C4-2B (cell line): Measurements from ENCODE around the gene PTDSS2.

ENCODE experiments used
- H3K27ac ChIP-seq: fragments of 450-650 bp; 2 replicates; pipeline ENCODE4 v1.5.1; 2017
- ZFX ChIP-seq: fragments of 450-650 bp; IDR thresholded peaks from 2 replicates; pipeline ENCODE4 v1.6.1; 2017
- TF ChIP-seq, protein P1 (sequence below): fragments of 450-650 bp; conservative IDR thresholded peaks from 2 replicates; pipeline ENCODE4 v1.5.1; 2017; ENCODE audit warnings: mild to moderate bottlenecking

The PTDSS2 gene

DNA sequence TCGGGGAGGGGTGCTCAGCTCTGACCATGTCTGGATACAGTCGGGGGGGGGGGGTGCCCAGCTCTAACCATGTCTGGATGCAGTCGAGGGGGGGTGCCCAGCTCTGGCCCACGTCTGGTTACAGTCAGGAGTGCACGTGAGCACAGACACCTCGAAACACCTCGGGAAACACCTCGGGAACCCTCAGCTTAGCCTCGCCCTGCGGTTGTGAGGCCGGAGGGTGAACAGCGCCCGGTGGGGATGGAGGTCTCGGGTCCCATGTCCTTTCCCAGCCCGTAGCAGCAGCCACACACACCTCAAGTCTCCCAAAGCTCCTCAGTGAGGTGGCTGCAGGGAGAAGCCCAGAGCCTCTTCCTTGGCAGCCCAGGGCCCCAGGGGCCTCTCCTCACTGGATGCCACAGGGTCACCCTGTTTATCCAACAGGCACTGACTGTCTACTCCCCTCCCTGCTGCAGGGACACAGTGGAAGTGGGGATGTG is 37.4 kb upstream of the PTDSS2 start:
- no peak overlapping the region for H3K27ac ChIP-seq
- TF ChIP-seq, protein P1, sequence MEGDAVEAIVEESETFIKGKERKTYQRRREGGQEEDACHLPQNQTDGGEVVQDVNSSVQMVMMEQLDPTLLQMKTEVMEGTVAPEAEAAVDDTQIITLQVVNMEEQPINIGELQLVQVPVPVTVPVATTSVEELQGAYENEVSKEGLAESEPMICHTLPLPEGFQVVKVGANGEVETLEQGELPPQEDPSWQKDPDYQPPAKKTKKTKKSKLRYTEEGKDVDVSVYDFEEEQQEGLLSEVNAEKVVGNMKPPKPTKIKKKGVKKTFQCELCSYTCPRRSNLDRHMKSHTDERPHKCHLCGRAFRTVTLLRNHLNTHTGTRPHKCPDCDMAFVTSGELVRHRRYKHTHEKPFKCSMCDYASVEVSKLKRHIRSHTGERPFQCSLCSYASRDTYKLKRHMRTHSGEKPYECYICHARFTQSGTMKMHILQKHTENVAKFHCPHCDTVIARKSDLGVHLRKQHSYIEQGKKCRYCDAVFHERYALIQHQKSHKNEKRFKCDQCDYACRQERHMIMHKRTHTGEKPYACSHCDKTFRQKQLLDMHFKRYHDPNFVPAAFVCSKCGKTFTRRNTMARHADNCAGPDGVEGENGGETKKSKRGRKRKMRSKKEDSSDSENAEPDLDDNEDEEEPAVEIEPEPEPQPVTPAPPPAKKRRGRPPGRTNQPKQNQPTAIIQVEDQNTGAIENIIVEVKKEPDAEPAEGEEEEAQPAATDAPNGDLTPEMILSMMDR = no peak
- no peak for TF ChIP-seq ZFX

DNA sequence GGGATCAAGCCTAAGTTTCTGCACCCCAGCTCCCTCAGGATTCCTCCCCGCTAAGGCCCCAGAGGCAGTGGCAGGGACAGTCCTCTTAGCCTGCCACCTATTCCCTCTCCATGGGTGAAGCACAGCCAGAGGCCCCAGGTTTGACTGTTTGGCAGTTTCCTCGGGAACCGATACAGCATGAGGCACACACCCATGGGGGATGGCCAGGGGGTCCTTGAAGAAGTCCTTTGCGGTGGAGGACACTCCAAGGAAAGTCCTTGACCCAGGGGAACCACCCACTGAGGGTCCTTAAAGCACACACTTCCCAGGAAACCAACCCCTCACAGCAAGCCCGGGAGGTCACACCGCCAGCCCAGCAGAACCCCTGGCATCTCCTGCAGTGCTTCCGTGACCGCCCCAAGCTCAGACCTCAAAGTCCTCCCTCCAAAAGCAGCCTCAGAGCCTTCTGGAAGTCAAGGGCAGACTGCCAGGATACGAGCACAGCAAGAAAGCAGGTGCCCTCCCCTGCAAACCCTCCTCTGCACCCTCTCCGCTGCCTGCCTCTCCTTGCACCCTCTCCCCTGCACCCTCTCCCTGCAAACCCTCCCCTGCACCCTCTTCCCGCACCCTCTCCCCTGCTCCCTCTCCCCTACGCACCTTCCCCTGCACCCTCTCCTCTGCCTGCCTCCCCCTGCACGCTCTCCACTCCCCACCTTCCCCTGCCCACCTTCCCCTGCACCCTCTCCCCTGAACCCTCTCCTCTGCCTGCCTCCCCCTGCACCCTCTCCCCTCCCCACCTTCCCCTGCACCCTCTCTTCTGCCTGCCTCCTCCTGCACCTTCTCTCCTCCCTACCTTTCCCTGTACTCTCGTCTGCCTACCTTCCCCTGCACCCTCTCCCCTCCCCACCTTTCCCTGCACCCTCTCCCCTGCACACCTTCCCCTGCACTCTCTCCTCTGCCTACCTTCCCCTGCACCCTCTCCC is 36.7 kb upstream of the PTDSS2 start:
- no peak overlapping the region for H3K27ac ChIP-seq
- TF ChIP-seq ZFX = no peak
- TF ChIP-seq, protein P1 = no peak

- H3K27ac ChIP-seq = no peak overlapping the region
- TF ChIP-seq, protein P1 = no peak
- TF ChIP-seq ZFX = no peak
Measured at GRCh38 chr11:414318-414857, 35.7 kb upstream of the PTDSS2 start.

DNA sequence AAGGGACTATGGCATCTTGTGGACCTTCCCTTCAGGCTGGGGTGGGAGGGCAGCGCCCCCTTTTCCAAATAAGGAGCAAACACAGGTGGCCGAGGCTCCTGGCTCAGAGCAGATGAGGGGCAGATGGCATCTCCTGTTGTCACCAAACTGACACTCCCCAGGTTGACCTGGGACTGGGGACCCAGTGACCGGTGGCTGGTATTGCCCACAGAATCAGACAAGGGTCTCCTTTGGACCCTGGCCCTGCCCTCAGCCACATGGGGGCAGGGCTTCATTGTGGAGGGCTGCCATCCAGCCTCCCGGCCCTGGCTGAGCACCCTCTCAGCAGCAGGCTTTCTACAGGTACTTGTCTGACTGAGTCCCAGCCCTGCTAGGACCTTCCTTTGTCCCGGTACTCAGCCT is 34.4 kb upstream of the PTDSS2 start:
- no peak for TF ChIP-seq ZFX
- TF ChIP-seq, protein P1 = no peak
- no peak overlapping the region; the same call in 1 of the 2 replicates for H3K27ac ChIP-seq

DNA sequence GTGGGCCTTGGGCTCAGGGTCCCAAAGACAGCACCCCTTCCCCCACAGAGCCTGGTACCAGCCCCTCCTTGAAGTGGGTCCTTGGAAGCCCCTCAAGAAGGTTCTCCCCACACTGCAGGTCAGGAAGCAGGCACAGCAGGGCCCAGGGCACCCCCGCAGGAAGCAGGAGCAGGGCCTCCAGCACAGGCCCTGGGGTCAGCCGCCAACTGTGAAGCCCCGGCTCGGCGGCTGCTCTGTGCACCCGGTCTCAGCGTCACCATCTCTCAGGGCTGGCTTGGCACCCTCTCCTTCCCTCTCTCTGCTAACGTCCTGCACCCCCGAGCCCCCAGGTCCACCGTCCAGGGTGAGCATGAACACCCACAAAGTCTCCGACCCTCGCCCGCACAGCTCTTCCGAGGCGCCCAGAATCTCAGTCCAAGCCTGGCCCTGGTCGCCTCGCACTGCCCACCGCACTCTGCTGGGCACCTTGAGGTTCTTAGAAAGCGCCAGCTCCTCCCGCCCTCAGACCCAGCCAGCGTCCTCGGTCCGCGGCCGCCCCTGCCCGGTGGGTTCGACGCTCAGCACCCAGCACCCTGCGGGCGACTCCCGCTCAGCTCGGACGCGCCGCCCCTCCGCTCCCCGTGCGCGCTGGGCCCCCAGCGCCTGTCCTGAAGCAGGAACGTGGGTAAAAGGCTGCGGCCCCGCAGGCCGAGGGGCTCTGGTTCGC is 33.9 kb upstream of the PTDSS2 start:
- TF ChIP-seq ZFX = no peak
- TF ChIP-seq, protein P1 = no peak
- peak overlapping the region; percentile 77 for H3K27ac ChIP-seq

DNA sequence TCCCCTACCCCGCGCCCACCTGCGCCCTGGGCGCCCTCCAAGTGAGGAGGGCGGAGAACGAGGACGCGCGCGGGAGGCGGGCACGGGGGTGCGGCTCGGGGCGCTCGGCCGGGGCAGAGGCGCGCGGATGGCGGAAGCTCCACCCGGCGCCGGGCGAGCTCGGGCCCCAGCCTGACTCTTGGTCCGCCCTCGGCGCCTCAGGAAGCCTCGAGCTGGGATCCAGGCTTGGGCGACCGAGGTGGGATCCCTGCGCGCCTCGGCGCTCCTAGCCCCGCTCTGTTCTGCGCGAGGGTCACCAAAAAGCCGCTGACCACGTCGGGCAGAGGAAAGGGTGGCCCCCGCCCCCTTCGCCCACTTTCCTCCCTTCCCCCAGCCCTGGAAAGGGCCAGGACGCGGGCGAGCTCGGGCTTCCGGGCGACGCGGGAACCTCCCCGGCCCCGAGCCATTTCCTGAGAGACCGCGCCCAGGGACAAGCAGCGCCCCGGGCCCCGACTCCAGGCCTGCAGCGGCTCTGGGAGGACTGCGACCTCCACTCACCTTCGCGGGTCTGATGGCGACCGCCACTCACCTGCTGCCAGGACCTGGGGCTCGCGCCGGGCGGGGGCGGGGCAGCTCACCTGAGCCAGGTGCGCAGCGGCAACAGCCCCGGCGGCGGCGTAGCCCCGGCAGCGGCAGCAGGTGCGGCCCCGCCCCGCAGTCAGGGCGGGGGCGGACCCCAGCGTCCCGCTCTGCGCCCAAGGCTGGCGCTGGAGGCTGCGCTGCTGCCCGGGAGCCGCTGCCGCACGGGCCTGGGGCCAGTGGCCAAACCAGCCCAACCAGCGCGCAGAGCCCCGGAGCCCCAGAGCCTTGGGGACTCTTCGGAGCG is 33.1 kb upstream of the PTDSS2 start:
- peak overlapping the region; percentile 77 for H3K27ac ChIP-seq
- TF ChIP-seq, protein P1 = no peak
- peak; percentile 46; the same call in 1 of the 2 replicates for TF ChIP-seq ZFX
